HepG2 (cell line): ENCODE measurements around the gene TBC1D25.
"Not testable (repeated sequence)": the region's sequence is repeated elsewhere in the genome, so short reads cannot be mapped to it uniquely, and the experiment has no call there.

Source experiments
- AKAP8 ChIP-seq: sonication (generic); formaldehyde crosslinking; IDR thresholded peaks from 2 replicates; pipeline ENCODE4 v1.5.1; 2020; ENCODE audit warnings: mild to moderate bottlenecking, missing genetic modification reagents
- CBFB ChIP-seq: sonication (generic); formaldehyde crosslinking; IDR thresholded peaks from 2 replicates; pipeline ENCODE4 v1.4.0; 2020; ENCODE audit warnings: missing genetic modification reagents
- HNRNPL ChIP-seq: fragments of 200-400 bp; formaldehyde crosslinking; IDR thresholded peaks from 2 replicates; pipeline ENCODE4 v1.6.1; 2017; ENCODE audit warnings: mild to moderate bottlenecking, low read depth, low read length
- POLR2A ChIP-seq, 2 experiments: IDR thresholded peaks; 2 replicates each; pipeline ENCODE4 v1.6.1; 2011; ENCODE audit warnings: low read depth in 2 of 2, low read length in 2 of 2, mild to moderate bottlenecking in 1 of 2, moderate library complexity in 1 of 2; ENCODE audit not compliant: insufficient read depth in 1 of 2
- POLR2AphosphoS2 ChIP-seq: IDR thresholded peaks from 2 replicates; pipeline ENCODE4 v1.6.1; 2011; ENCODE audit warnings: low read depth, low read length, improper control_type of control experiment
- RAD51 ChIP-seq: fragments of 450-650 bp; IDR thresholded peaks from 2 replicates; pipeline ENCODE4 v1.6.1; 2016; ENCODE audit warnings: borderline replicate concordance
- SIX4 ChIP-seq: sonication (generic); formaldehyde crosslinking; IDR thresholded peaks from 2 replicates; pipeline ENCODE4 v1.4.0; 2020; ENCODE audit warnings: missing genetic modification reagents
- ZNF12 ChIP-seq: sonication (generic); formaldehyde crosslinking; IDR thresholded peaks from 2 replicates; pipeline ENCODE4 v1.5.0; 2020; ENCODE audit warnings: missing genetic modification reagents
- ZNF136 ChIP-seq: sonication (generic); formaldehyde crosslinking; IDR thresholded peaks from 2 replicates; pipeline ENCODE4 v1.8.1; 2022; ENCODE audit warnings: low read depth, mild to moderate bottlenecking, moderate library complexity, missing genetic modification reagents
- ZNF30 ChIP-seq: sonication (generic); formaldehyde crosslinking; IDR thresholded peaks from 2 replicates; pipeline ENCODE4 v1.5.0; 2020; ENCODE audit warnings: mild to moderate bottlenecking, missing genetic modification reagents
- ZNF572 ChIP-seq: sonication (generic); formaldehyde crosslinking; IDR thresholded peaks from 2 replicates; pipeline ENCODE4 v1.5.1; 2020; ENCODE audit warnings: mild to moderate bottlenecking, missing genetic modification reagents
- ZNF7 ChIP-seq: IDR thresholded peaks from 2 replicates; pipeline ENCODE4 v1.6.1; 2016; ENCODE audit warnings: missing biosample characterization, missing genetic modification reagents
- TF ChIP-seq, protein P1 (sequence below): sonication (generic); formaldehyde crosslinking; IDR thresholded peaks from 2 replicates; pipeline ENCODE4 v1.4.0; 2020; ENCODE audit warnings: missing genetic modification reagents, borderline replicate concordance
- TF ChIP-seq, protein P2 (sequence below): sonication (generic); formaldehyde crosslinking; IDR thresholded peaks from 2 replicates; pipeline ENCODE4 v1.4.0; 2020; ENCODE audit warnings: mild to moderate bottlenecking, missing genetic modification reagents

DNA sequence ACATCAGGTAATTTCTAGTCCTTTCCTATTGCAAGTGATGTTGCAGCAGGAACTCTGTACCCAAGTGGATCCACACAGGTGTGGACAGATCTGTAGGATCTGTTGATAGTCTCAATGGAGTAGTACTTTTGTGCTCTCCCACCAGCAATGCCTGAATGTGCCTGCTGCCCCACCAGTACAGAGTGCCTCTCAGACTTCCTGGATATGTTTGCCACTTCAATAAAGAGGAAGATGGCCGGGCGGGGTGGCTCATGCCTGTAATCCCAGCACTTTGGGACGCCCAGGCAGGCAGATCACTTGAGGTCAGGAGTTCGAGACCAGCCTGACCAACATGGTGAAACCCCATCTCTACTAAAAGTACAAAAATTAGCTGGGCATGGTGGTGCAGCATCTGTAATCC is 20.0 kb upstream of the TBC1D25 start:
- not testable (repeated sequence) for TF ChIP-seq SIX4 (CRISPR knock-in tag); HNRNPL; ZNF12 (CRISPR knock-in tag); RAD51; POLR2AphosphoS2; POLR2A (IDR thresholded peaks at IDR 0.05; ENCODE audit: insufficient read depth in 1 of 2, low read depth in 2 of 2, low read length in 2 of 2); CBFB (CRISPR knock-in tag); ZNF30 (CRISPR knock-in tag); ZNF7 (CRISPR knock-in tag); ZNF136; AKAP8 (CRISPR knock-in tag); ZNF572 (CRISPR knock-in tag)
- TF ChIP-seq, protein P1, sequence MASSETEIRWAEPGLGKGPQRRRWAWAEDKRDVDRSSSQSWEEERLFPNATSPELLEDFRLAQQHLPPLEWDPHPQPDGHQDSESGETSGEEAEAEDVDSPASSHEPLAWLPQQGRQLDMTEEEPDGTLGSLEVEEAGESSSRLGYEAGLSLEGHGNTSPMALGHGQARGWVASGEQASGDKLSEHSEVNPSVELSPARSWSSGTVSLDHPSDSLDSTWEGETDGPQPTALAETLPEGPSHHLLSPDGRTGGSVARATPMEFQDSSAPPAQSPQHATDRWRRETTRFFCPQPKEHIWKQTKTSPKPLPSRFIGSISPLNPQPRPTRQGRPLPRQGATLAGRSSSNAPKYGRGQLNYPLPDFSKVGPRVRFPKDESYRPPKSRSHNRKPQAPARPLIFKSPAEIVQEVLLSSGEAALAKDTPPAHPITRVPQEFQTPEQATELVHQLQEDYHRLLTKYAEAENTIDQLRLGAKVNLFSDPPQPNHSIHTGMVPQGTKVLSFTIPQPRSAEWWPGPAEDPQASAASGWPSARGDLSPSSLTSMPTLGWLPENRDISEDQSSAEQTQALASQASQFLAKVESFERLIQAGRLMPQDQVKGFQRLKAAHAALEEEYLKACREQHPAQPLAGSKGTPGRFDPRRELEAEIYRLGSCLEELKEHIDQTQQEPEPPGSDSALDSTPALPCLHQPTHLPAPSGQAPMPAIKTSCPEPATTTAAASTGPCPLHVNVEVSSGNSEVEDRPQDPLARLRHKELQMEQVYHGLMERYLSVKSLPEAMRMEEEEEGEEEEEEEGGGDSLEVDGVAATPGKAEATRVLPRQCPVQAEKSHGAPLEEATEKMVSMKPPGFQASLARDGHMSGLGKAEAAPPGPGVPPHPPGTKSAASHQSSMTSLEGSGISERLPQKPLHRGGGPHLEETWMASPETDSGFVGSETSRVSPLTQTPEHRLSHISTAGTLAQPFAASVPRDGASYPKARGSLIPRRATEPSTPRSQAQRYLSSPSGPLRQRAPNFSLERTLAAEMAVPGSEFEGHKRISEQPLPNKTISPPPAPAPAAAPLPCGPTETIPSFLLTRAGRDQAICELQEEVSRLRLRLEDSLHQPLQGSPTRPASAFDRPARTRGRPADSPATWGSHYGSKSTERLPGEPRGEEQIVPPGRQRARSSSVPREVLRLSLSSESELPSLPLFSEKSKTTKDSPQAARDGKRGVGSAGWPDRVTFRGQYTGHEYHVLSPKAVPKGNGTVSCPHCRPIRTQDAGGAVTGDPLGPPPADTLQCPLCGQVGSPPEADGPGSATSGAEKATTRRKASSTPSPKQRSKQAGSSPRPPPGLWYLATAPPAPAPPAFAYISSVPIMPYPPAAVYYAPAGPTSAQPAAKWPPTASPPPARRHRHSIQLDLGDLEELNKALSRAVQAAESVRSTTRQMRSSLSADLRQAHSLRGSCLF (CRISPR knock-in tag) = not testable (repeated sequence)
- TF ChIP-seq, protein P2, sequence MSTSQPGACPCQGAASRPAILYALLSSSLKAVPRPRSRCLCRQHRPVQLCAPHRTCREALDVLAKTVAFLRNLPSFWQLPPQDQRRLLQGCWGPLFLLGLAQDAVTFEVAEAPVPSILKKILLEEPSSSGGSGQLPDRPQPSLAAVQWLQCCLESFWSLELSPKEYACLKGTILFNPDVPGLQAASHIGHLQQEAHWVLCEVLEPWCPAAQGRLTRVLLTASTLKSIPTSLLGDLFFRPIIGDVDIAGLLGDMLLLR = not testable (repeated sequence)
